ENCODE data around the gene UBE2D2.

DNA sequence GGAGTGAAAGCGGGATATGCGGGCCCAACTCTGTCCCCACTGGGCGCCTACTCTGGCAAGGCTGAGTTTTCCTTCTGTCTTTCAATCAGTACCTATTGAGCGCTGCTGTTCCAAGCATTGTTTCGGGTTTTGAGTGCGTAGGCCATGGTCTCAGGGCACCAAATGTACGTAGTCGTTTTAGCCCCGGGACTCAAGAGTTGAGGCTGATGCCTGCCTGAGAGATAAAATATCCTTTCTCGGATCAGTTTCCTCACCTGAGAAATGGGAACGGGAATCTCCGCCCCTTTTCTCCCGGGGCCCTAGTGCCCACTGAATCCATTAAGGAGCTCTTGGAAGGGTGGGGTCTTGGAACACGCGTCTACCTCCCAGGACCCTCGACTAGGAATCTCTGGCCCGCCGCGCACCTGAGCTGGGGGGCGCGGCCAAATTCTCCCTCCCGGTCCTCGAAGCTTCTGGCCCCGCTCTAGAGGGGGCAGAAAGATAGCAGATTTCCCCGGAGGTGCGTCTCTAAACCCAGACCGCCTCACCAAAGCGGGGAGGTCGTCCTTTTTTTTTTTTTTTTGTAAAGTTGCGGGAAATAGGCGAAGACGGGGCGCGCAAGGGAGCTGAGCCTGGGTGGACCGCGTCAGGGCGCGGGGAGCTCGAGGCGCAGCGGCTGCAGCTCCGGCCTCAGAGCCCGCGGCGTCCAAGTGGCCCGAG is 86.5 kb downstream of the UBE2D2 start:
- TF ChIP-seq CTCF (IDR thresholded peaks at IDR 0.05) (no peak), POLR2A (IDR thresholded peaks at IDR 0.05) (no peak)

Data from testis (tissue), 2 donors.